ENCODE data around the gene ANKAR. TPM values are rescaled to one million over a fixed set of nuclear protein-coding genes. Genes with fewer than 3 reads are reported as not detected.

The ANKAR gene
- total RNA-seq, 1 experiment from 2014 or later = 0.84 TPM

DNA sequence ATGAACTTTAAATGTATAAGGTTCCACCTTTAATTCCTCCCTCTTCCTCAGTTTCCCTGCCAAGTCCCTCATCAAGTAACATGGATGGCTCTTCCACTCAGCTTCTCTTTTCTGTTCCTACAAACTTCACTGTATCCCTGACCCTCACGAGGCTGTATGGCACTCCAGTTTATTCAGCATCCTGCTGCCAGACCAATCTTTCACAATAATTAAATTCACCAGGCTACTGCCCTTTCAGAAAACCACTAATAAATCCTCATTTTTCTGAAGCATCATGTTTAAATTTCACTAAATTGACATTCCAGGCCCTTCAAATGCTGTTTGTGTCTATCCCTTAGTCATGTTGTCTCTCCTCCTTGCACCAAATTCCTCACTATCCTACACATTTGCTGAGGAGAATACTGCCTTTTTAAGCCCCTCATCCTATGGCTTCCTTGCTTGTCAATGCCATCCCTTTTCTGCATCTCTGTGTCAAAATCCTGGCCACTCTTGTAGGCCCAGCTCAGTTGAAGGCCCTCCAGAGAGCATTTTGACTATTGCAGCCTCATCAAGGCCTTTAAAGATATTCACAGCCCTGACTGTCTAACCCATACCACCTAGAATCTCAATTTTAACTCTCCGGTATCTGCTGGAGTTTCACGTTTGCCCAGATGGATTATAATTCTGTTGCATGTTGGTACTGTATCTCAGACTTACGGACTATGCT lies 36.0 kb upstream of the ANKAR start:
- Histone ChIP-seq H3K4me1 (ENCODE audit: control insufficient read depth in 1 of 2, insufficient read depth in 2 of 2, low read length in 2 of 2) (no peaks in the 10 kb centered on the region), H3K27ac (ENCODE audit: low read depth, low read length) (no peak overlapping the region), H3K36me3 (ENCODE audit: control insufficient read depth in 1 of 2, insufficient read depth in 2 of 2, low read length in 2 of 2) (no peaks in the 10 kb centered on the region), H3K79me2 (ENCODE audit: insufficient read depth, low read length) (no peaks in the 10 kb centered on the region), H3K9ac (ENCODE audit: low read length) (no peak overlapping the region), H3K27me3 (ENCODE audit: insufficient read depth, low read length) (no peaks in the 10 kb centered on the region), H3K4me2 (ENCODE audit: low read length) (no peak overlapping the region), H4K20me1 (ENCODE audit: insufficient read depth) (no peaks in the 10 kb centered on the region), H3K9me2 (ENCODE audit: insufficient read depth) (no peaks in the 10 kb centered on the region), H3K9me3 (ENCODE audit: control insufficient read depth in 1 of 2, insufficient read depth in 1 of 2, low read depth in 1 of 2, low read length in 2 of 2) (no peaks in the 10 kb centered on the region), H2AFZ (ENCODE audit: low read depth, low read length, poor library complexity, severe bottlenecking) (no peak overlapping the region), H3K4me3 (replicated peaks in 1 of 2; ENCODE audit: low read depth in 1 of 2, low read length in 2 of 2) (no peak overlapping the region)
- ChIA-PET RAD21 (ENCODE audit: low non-redundant PET in 1 of 2, low total read pairs in 2 of 2, uncharacterized antibody in 2 of 2, unreplicated experiment in 2 of 2) (no interaction called here), CTCF (no interaction called here), POLR2A (no interaction called here)
- intact Hi-C loops (cut with micrococcal nuclease) = no loop called here
- ATAC-seq = no peak
- BruUV-seq (replicated peaks) = no TSS peak
- DNase-seq (ENCODE audit: low read depth, low spot score) = no peak
- TF ChIP-seq SIN3A (IDR thresholded peaks at IDR 0.05; ENCODE audit: low read depth) (no peak), TCF7L2 (IDR thresholded peaks at IDR 0.05; ENCODE audit: borderline replicate concordance, extremely low read depth, insufficient read depth, insufficient read length) (no peak), FOSL1 (IDR thresholded peaks at IDR 0.05; ENCODE audit: low read depth) (no peak), POLR2A (IDR thresholded peaks at IDR 0.05; ENCODE audit: borderline replicate concordance, extremely low read depth, insufficient read depth, insufficient read length) (no peak), EZH2 (IDR thresholded peaks at IDR 0.05) (no peak)

DNA sequence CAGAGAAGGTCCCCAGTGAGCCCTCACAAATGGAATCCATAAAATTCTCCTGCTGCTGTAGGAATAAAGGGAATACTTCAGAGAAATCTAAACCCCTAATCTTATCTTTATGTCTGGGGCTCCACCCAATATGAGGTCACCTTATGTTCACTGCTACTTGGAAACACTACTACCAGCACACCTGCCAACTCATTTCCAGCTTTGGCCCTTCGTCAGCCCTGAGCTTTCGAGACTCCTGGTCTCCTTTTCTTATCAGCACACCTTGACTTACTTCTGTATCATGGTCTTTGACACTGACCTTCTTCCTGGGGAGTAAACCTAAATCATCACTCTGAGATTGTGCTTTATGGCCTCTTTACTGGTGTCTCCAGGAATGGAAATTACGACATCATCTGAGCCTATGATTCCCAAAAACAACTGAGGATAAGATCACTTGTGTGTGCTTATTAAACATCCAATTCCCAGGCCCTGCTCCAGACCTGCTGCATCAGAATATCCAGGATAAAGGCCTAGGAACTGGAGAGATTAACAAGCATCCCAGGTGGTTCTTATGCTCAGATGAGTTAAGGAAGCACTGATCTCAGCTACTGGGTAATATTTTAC lies 35.4 kb upstream of the ANKAR start:
- H3K4me2 ChIP-seq (ENCODE audit: low read length) = no peak overlapping the region
- ChIA-PET CTCF (no interaction called here), POLR2A (no interaction called here), RAD21 (ENCODE audit: low non-redundant PET in 1 of 2, low total read pairs in 2 of 2, uncharacterized antibody in 2 of 2, unreplicated experiment in 2 of 2) (no interaction called here)
- H4K20me1 ChIP-seq (ENCODE audit: insufficient read depth) = no peaks in the 10 kb centered on the region
- no peaks in the 10 kb centered on the region for H3K27me3 ChIP-seq (ENCODE audit: insufficient read depth, low read length)
- no peak for TF ChIP-seq SP1 (IDR thresholded peaks at IDR 0.05; ENCODE audit: low read depth)
- TF ChIP-seq CBX3 (IDR thresholded peaks at IDR 0.05; ENCODE audit: low read depth) = no peak
- no peak for TF ChIP-seq EZH2 (IDR thresholded peaks at IDR 0.05)
- TF ChIP-seq JUND (IDR thresholded peaks at IDR 0.05) = no peak
- TF ChIP-seq SRF (IDR thresholded peaks at IDR 0.05; ENCODE audit: low read depth) = no peak
- no peak for TF ChIP-seq RAD21 (IDR thresholded peaks at IDR 0.05; ENCODE audit: low read depth)
- TF ChIP-seq ELF1 (IDR thresholded peaks at IDR 0.05; ENCODE audit: borderline replicate concordance, low read depth) = no peak
- no peak overlapping the region for H3K9ac ChIP-seq (ENCODE audit: low read length)
- no peaks in the 10 kb centered on the region for H3K9me3 ChIP-seq (ENCODE audit: control insufficient read depth in 1 of 2, insufficient read depth in 1 of 2, low read depth in 1 of 2, low read length in 2 of 2)
- intact Hi-C loops (cut with micrococcal nuclease) = no loop called here
- no peaks in the 10 kb centered on the region for H3K79me2 ChIP-seq (ENCODE audit: insufficient read depth, low read length)
- H3K4me3 ChIP-seq (replicated peaks in 1 of 2; ENCODE audit: low read depth in 1 of 2, low read length in 2 of 2) = no peak overlapping the region
- ATAC-seq (no peak), DNase-seq (ENCODE audit: low read depth, low spot score) (no peak)
- no peaks in the 10 kb centered on the region for H3K4me1 ChIP-seq (ENCODE audit: control insufficient read depth in 1 of 2, insufficient read depth in 2 of 2, low read length in 2 of 2)
- H3K36me3 ChIP-seq (ENCODE audit: control insufficient read depth in 1 of 2, insufficient read depth in 2 of 2, low read length in 2 of 2) = no peaks in the 10 kb centered on the region
- BruUV-seq (replicated peaks) = no TSS peak
- no peak overlapping the region for H3K27ac ChIP-seq (ENCODE audit: low read depth, low read length)
- no peak overlapping the region for H2AFZ ChIP-seq (ENCODE audit: low read depth, low read length, poor library complexity, severe bottlenecking)
- H3K9me2 ChIP-seq (ENCODE audit: insufficient read depth) = no peaks in the 10 kb centered on the region
